Natural killer cell treated with Interleukin-12 subunit alpha and Interleukin-12 subunit beta and Interleukin-15 and Interleukin-18, amount 100 ng/mL, for 72 hours (primary cell): ENCODE measurements around the gene OR8G5. TPM values are rescaled to one million over a fixed set of nuclear protein-coding genes. Genes with fewer than 3 reads are reported as not detected.
"Not testable (repeated sequence)": the region's sequence is repeated elsewhere in the genome, so short reads cannot be mapped to it uniquely, and the experiment has no call there.

Experiments
- ATAC-seq, 2 donors: fragments of 150-1000 bp; cut with Tn5 transposase in 1 of 2; sonication (Bioruptor Pico), chemical (Tn5 transposase) in 1 of 2; 2 replicates each; pipeline ENCODE4 v1.10.0; 2021
- DNase-seq: peaks from one replicate; pipeline ENCODE4 v3.0.0; 2022; ENCODE audit warnings: low spot score
- H3K27ac Mint-ChIP-seq, 2 donors: 1 replicate in 1 of 2; 2 replicates in 1 of 2; pipeline ENCODE4 v1.8.0; 2022; ENCODE audit warnings: mixed read lengths in 2 of 2, mild to moderate bottlenecking in 1 of 2, moderate library complexity in 1 of 2
- H3K27me3 Mint-ChIP-seq, 2 donors: 1 replicate in 1 of 2; 2 replicates in 1 of 2; pipeline ENCODE4 v1.8.0; 2022; ENCODE audit warnings: mixed read lengths in 2 of 2
- H3K36me3 Mint-ChIP-seq: one replicate; pipeline ENCODE4 v1.8.0; 2022; ENCODE audit warnings: mixed read lengths
- H3K4me1 Mint-ChIP-seq, 2 donors: 1 replicate in 1 of 2; 2 replicates in 1 of 2; pipeline ENCODE4 v1.8.0; 2022; ENCODE audit warnings: low read depth in 2 of 2, mixed read lengths in 2 of 2, mild to moderate bottlenecking in 1 of 2
- H3K4me3 Mint-ChIP-seq: one replicate; pipeline ENCODE4 v1.8.0; 2022; ENCODE audit warnings: mixed read lengths
- H3K9me3 Mint-ChIP-seq: 2 replicates; pipeline ENCODE4 v1.8.0; 2022; ENCODE audit warnings: mixed read lengths
- total RNA-seq, 2 donors: library from RNA; stranded (reverse); gene quantifications; one replicate each; pipeline ENCODE4 v1.2.3, GENCODE V29; 2022

OR8G5 gene, protein sequence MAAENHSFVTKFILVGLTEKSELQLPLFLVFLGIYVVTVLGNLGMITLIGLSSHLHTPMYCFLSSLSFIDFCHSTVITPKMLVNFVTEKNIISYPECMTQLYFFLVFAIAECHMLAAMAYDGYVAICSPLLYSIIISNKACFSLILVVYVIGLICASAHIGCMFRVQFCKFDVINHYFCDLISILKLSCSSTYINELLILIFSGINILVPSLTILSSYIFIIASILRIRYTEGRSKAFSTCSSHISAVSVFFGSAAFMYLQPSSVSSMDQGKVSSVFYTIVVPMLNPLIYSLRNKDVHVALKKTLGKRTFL
- total RNA-seq = not detected

- ATAC-seq = no peak
- H3K4me3 Mint-ChIP-seq = no peak within 1 kb of the TSS
These were observed at the start of gene OR8G5 for GRCh38 chr11:124256076-124256475. Gene OR8G5, plus strand, starts transcription at chr11:124256376. Its CDS starts 8,556 bp downstream, at chr11:124264932.

GRCh38 chr11:124207102-124207792 is 48.9 kb upstream of the OR8G5 start:
- Mint-ChIP-seq H3K4me3 (no peak overlapping the region), H3K27ac (no peak overlapping the region), H3K4me1 (no peaks in the 10 kb centered on the region), H3K27me3 (peaks cover 0 to 6% of the 10 kb centered on the region in 2 donors), H3K9me3 (no peaks in the 10 kb centered on the region), H3K36me3 (no peaks in the 10 kb centered on the region)
- DNase-seq (no peak), ATAC-seq (no peak)

More at GRCh38 chr11:124256076-124256475, at the start of gene OR8G5:
- Mint-ChIP-seq H3K27me3 (peaks cover 2 to 5% of the 10 kb centered on the region in 2 donors), H3K27ac (no peak within 1 kb of the TSS), H3K4me1 (no peaks in the 10 kb centered on the region), H3K36me3 (no peaks in the 10 kb centered on the region), H3K9me3 (no peaks in the 10 kb centered on the region)
- DNase-seq = no peak

- H3K4me1 Mint-ChIP-seq = no peaks in the 10 kb centered on the region
- no peaks in the 10 kb centered on the region for H3K36me3 Mint-ChIP-seq
- no peak overlapping the region for H3K27ac Mint-ChIP-seq
- no peak overlapping the region for H3K4me3 Mint-ChIP-seq
- peak in 1 of 2 donors; percentile 34 for ATAC-seq
- DNase-seq = no peak
- H3K9me3 Mint-ChIP-seq = no peaks in the 10 kb centered on the region
- H3K27me3 Mint-ChIP-seq = peaks cover 0 to 4% of the 10 kb centered on the region in 2 donors
These were observed 46.3 kb upstream of the OR8G5 start for GRCh38 chr11:124209824-124210357.

- no peak overlapping the region for H3K4me3 Mint-ChIP-seq
- H3K27ac Mint-ChIP-seq = no peak overlapping the region
- DNase-seq (no peak), ATAC-seq (peak in 1 of 2 donors; percentile 13)
- H3K36me3 Mint-ChIP-seq = no peaks in the 10 kb centered on the region
- no peaks in the 10 kb centered on the region for H3K9me3 Mint-ChIP-seq
- peaks cover 0 to 4% of the 10 kb centered on the region in 2 donors for H3K27me3 Mint-ChIP-seq
- H3K4me1 Mint-ChIP-seq = no peaks in the 10 kb centered on the region
These were observed 45.8 kb upstream of the OR8G5 start for GRCh38 chr11:124210421-124210820.

- no peak for ATAC-seq
- Mint-ChIP-seq H3K27me3 (peaks cover 0 to 4% of the 10 kb centered on the region in 2 donors), H3K9me3 (no peaks in the 10 kb centered on the region), H3K4me3 (no peak overlapping the region), H3K27ac (no peak overlapping the region), H3K36me3 (no peaks in the 10 kb centered on the region), H3K4me1 (no peaks in the 10 kb centered on the region)
- DNase-seq = no peak
These were observed 44.9 kb upstream of the OR8G5 start for GRCh38 chr11:124211321-124211720.

DNA sequence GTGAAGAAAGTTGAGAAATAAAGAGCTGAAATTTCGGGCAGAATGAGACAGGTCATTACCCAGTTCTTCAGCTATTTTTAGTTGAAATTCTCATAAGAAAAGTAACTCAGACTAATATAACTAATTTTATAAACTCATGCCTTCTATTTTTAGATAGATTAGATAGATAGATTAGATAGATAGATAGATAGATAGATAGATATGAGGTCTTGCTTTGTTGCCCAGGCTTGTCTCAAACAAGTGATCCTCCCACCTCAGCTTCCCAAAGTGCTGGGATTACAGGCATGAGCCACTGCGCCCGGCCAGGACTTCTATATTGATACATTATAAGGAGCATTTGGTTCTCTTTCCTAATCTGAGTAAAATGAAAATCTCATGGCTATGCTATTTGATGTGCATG is 42.1 kb upstream of the OR8G5 start:
- no peaks in the 10 kb centered on the region for H3K36me3 Mint-ChIP-seq
- no peak overlapping the region for H3K4me3 Mint-ChIP-seq
- no peak for DNase-seq
- no peaks in the 10 kb centered on the region for H3K9me3 Mint-ChIP-seq
- no peaks in the 10 kb centered on the region for H3K4me1 Mint-ChIP-seq
- peaks cover 4 to 7% of the 10 kb centered on the region in 2 donors for H3K27me3 Mint-ChIP-seq
- ATAC-seq = no peak
- H3K27ac Mint-ChIP-seq = no peak overlapping the region

DNA sequence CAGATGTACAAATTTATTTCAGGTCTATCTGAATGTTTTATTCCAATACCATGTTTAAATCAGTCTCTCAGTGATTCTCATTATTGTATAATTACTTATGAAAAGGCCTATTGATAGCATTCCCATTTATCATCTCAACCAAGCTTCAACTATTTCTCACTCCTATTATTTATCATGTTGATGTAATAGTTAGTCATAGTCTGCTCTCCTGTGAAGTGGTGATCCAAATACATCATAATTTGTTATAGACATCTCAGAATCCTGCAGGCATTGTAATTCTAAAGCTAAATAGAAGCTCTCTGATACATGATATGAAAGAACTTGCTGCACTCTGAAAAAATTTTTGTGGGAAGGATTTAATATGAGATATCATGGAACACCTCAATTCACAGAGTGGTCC is 37.0 kb upstream of the OR8G5 start:
- H3K36me3 Mint-ChIP-seq = no peaks in the 10 kb centered on the region
- H3K27me3 Mint-ChIP-seq = peaks cover 2 to 7% of the 10 kb centered on the region in 2 donors
- H3K9me3 Mint-ChIP-seq = no peaks in the 10 kb centered on the region
- DNase-seq = no peak
- no peaks in the 10 kb centered on the region for H3K4me1 Mint-ChIP-seq
- no peak for ATAC-seq
- no peak overlapping the region for H3K4me3 Mint-ChIP-seq
- no peak overlapping the region for H3K27ac Mint-ChIP-seq

- Mint-ChIP-seq H3K4me1 (no peaks in the 10 kb centered on the region), H3K36me3 (no peaks in the 10 kb centered on the region), H3K9me3 (peaks cover 2% of the 10 kb centered on the region), H3K27ac (no peak overlapping the region), H3K27me3 (peaks cover 2 to 19% of the 10 kb centered on the region in 2 donors), H3K4me3 (no peak overlapping the region)
- ATAC-seq (no peak), DNase-seq (no peak)
These were observed 33.8 kb upstream of the OR8G5 start for GRCh38 chr11:124222407-124222806.

DNA sequence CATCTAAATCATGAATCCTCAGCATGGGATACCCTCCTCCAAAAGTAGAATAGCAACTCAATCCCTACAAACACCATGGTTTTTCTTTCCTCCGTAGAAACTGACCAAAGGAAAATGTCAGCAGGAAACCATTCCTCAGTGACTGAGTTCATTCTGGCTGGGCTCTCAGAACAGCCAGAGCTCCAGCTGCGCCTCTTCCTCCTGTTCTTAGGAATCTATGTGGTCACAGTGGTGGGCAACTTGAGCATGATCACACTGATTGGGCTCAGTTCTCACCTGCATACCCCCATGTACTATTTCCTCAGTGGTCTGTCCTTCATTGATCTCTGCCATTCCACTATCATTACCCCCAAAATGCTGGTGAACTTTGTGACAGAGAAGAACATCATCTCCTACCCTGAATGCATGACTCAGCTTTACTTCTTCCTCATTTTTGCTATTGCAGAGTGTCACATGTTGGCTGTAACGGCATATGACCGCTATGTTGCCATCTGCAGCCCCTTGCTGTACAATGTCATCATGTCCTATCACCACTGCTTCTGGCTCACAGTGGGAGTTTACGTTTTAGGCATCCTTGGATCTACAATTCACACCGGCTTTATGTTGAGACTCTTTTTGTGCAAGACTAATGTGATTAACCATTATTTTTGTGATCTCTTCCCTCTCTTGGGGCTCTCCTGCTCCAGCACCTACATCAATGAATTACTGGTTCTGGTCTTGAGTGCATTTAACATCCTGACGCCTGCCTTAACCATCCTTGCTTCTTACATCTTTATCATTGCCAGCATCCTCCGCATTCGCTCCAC is 31.4 kb upstream of the OR8G5 start:
- not testable (repeated sequence) for H3K9me3 Mint-ChIP-seq, H3K36me3 Mint-ChIP-seq, H3K4me3 Mint-ChIP-seq, DNase-seq, H3K4me1 Mint-ChIP-seq, H3K27ac Mint-ChIP-seq
- H3K27me3 Mint-ChIP-seq = peaks cover 2 to 25% of the 10 kb centered on the region in 2 donors
- peak in 1 of 2 donors; percentile 41 for ATAC-seq

DNA sequence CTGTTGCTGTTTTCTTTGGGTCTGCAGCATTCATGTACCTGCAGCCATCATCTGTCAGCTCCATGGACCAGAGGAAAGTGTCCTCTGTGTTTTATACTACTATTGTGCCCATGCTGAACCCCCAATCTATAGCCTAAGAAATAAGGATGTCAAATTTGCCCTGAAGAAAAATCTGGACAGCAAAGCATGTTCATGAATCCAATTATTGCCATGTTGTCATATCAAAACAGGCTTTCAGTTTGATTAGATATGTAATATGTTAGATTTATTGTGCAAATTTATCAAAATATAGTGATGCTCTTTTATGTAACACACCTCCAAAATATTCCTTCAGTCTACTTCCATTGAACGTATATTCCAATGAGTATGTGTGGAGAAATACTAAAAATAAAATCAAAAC is 30.7 kb upstream of the OR8G5 start:
- Mint-ChIP-seq H3K36me3 (no peaks in the 10 kb centered on the region), H3K4me3 (no peak overlapping the region), H3K4me1 (no peaks in the 10 kb centered on the region), H3K9me3 (peaks cover 2% of the 10 kb centered on the region), H3K27me3 (peaks cover 2 to 25% of the 10 kb centered on the region in 2 donors), H3K27ac (no peak overlapping the region)
- no peak for DNase-seq
- ATAC-seq = no peak

GRCh38 chr11:124233376-124233775 is 22.8 kb upstream of the OR8G5 start:
- no peak for ATAC-seq
- Mint-ChIP-seq H3K36me3 (no peaks in the 10 kb centered on the region), H3K27me3 (no peaks in the 10 kb centered on the region)

GRCh38 chr11:124238512-124238911 is 17.7 kb upstream of the OR8G5 start:
- ATAC-seq (no peak), DNase-seq (no peak)
- Mint-ChIP-seq H3K9me3 (peaks cover 3% of the 10 kb centered on the region), H3K27ac (no peak overlapping the region), H3K27me3 (peaks cover 0 to 10% of the 10 kb centered on the region in 2 donors), H3K4me1 (no peaks in the 10 kb centered on the region), H3K36me3 (no peaks in the 10 kb centered on the region), H3K4me3 (no peak overlapping the region)

More at GRCh38 chr11:124233376-124233775, 22.8 kb upstream of the OR8G5 start:
- H3K4me3 Mint-ChIP-seq = no peak overlapping the region
- no peak for DNase-seq
- H3K27ac Mint-ChIP-seq = no peak overlapping the region
- H3K9me3 Mint-ChIP-seq = no peaks in the 10 kb centered on the region
- no peaks in the 10 kb centered on the region for H3K4me1 Mint-ChIP-seq

- DNase-seq (no peak), ATAC-seq (no peak)
- H3K4me3 Mint-ChIP-seq = no peak within 1 kb of the TSS
- no peaks in the 10 kb centered on the region for H3K36me3 Mint-ChIP-seq
- no peaks in the 10 kb centered on the region for H3K4me1 Mint-ChIP-seq
- peaks cover 3% of the 10 kb centered on the region for H3K9me3 Mint-ChIP-seq
- H3K27me3 Mint-ChIP-seq = peaks cover 0 to 15% of the 10 kb centered on the region in 2 donors
- H3K27ac Mint-ChIP-seq = no peak within 1 kb of the TSS
These were observed 15.4 kb upstream of the OR8G5 start, which contains the start of gene OR8G1 for GRCh38 chr11:124240621-124241397. Gene OR8G1, plus strand, starts transcription at chr11:124241095. Its CDS starts 8,581 bp downstream, at chr11:124249676.
